ENCODE results near the gene TMEM266. TPM values are rescaled to one million over a fixed set of nuclear protein-coding genes. Genes with fewer than 3 reads are reported as not detected.

TMEM266 gene
- total RNA-seq, 4 donors from 2014 or later = 0.27 to 2.7 (median 1.5) TPM

- TF ChIP-seq POLR2A (IDR thresholded peaks at IDR 0.05) = no peak
- TF ChIP-seq, protein P1, sequence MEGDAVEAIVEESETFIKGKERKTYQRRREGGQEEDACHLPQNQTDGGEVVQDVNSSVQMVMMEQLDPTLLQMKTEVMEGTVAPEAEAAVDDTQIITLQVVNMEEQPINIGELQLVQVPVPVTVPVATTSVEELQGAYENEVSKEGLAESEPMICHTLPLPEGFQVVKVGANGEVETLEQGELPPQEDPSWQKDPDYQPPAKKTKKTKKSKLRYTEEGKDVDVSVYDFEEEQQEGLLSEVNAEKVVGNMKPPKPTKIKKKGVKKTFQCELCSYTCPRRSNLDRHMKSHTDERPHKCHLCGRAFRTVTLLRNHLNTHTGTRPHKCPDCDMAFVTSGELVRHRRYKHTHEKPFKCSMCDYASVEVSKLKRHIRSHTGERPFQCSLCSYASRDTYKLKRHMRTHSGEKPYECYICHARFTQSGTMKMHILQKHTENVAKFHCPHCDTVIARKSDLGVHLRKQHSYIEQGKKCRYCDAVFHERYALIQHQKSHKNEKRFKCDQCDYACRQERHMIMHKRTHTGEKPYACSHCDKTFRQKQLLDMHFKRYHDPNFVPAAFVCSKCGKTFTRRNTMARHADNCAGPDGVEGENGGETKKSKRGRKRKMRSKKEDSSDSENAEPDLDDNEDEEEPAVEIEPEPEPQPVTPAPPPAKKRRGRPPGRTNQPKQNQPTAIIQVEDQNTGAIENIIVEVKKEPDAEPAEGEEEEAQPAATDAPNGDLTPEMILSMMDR (IDR thresholded peaks at IDR 0.05) = peak in 1 of 3 donors; percentile 68
- H3K4me3 ChIP-seq (ENCODE audit: low read depth, poor library complexity, severe bottlenecking) = no peak overlapping the region
- WGBS, 2 donors = 5 to 8% methylated on average over 9 of the region's 9 CpGs
- peak; percentile 75 to 96 for DNase-seq (ENCODE audit: low spot score in 2 of 2)
- intact Hi-C loops (cut with DNase I; ENCODE audit: low total_unique reads) = no loop called here
These were observed 91.3 kb downstream of the TMEM266 start for GRCh38 chr15:76150971-76151598.

GRCh38 chr15:76151599-76151974 lies 91.8 kb downstream of the TMEM266 start:
- no peak for TF ChIP-seq POLR2A (IDR thresholded peaks at IDR 0.05)
- TF ChIP-seq, protein P1 (IDR thresholded peaks at IDR 0.05) = no peak
- no peak for DNase-seq (ENCODE audit: low spot score in 2 of 2)
- WGBS, 2 donors = 78 to 86% methylated on average over 8 of the region's 8 CpGs
- H3K4me3 ChIP-seq (ENCODE audit: low read depth, poor library complexity, severe bottlenecking) = no peak overlapping the region
- intact Hi-C loops (cut with DNase I; ENCODE audit: low total_unique reads) = no loop called here

DNA sequence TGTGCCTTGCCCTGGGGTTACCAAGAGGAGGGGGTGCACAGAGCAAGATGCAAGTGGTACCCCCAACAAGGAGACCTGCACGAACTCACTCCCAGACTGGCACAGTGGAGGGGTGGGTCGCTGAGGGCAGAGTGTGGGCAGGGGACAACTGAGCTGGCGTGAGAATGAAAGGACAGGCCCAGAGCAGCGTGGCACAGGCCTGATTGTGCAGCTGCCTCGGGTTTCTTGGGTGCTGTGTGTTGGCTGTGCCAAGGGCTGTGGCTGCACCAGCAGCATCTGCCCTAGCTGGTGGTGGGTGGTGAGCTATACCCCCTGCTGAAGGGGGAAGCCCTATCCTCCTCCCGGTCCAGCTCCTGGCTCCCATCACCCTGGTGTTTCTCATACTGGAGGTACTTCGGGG lies 92.4 kb downstream of the TMEM266 start:
- 80 to 82% methylated on average over 7 of the region's 7 CpGs for WGBS, 2 donors
- no peak for TF ChIP-seq POLR2A (IDR thresholded peaks at IDR 0.05)
- TF ChIP-seq, protein P1 (IDR thresholded peaks at IDR 0.05) = no peak
- intact Hi-C loops (cut with DNase I; ENCODE audit: low total_unique reads) = no loop called here
- no peak for DNase-seq (ENCODE audit: low spot score in 2 of 2)
- H3K4me3 ChIP-seq (ENCODE audit: low read depth, poor library complexity, severe bottlenecking) = no peak overlapping the region

DNA sequence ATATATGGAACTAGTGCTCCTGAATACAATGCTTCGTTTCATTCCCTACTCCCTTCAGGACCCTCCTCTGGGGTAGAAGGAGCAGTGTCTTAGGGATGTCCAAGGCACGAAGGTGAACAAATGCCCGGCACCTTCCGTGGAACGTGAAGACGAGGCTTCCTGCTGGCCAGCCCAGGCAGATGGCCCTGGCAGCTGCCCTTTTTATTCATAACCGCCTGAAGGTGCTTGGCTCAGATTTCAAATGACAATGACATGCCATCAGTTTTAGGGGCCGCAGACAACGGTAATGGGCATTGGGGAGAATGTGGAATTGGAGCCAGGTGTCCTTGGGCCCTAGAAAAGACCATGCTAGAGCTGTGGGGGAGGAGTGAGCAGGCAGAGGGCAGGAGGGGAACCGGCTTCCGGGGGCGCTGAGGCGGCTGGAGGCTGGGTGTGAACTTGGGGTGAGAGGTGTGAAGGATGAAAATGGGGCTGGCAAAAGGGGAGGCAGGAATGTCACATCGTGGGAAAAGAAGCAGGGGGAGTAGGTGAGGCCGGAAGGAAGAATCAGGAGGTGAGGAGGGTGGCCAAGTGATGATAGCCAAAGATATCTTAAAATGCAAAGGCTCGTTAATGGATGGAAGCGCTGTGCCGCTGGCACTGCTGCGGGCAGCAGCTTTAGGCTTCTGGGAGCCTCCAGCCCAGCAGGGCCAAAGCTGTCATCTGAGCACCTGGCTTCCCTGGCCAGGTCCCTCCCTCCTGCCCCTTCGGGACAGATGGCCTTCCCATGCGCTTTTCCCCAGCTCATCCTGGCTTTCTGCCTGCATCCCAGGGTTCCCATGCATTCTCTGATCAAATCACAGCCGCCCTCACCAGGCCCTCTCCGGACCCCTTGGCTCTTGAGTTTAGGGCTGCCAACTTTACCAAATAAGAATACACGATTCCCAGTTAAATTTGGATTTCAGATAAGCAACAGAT lies 93.7 kb downstream of the TMEM266 start:
- H3K4me3 ChIP-seq (ENCODE audit: low read depth, poor library complexity, severe bottlenecking) = no peak overlapping the region
- TF ChIP-seq, protein P1 (IDR thresholded peaks at IDR 0.05) = no peak
- TF ChIP-seq POLR2A (IDR thresholded peaks at IDR 0.05) = no peak
- 81 to 85% methylated on average over 24 of the region's 24 CpGs for WGBS, 2 donors
- intact Hi-C loops (cut with DNase I; ENCODE audit: low total_unique reads) = no loop called here
- no peak for DNase-seq (ENCODE audit: low spot score in 2 of 2)

DNA sequence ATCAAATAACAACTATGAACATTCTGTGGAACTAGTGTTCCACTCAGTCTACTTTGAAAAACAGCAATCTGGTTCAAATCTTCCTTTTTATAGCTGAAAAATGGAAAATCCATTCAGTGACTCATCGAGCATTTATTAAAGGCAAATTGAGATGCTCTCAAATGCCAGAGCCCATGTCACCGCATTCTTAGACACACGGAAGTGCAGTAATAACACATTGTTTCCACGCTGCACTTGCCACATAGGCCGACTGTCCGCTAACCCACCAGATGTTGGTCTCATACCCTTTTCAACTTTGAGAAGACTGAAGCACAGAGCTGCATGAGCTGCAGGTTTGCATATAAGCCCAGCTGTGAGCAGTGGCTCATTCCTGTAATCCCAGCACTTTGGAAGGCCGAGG lies 95.9 kb downstream of the TMEM266 start:
- H3K4me3 ChIP-seq (ENCODE audit: low read depth, poor library complexity, severe bottlenecking) = no peak overlapping the region
- no peak for DNase-seq (ENCODE audit: low spot score in 2 of 2)
- 60 to 70% methylated on average over 7 of the region's 7 CpGs for WGBS, 2 donors
- intact Hi-C loops (cut with DNase I; ENCODE audit: low total_unique reads) = no loop called here
- TF ChIP-seq POLR2A (IDR thresholded peaks at IDR 0.05) = no peak
- TF ChIP-seq, protein P1 (IDR thresholded peaks at IDR 0.05) = no peak

Measured in lower leg skin (tissue), 4 donors.